ENCODE data around the gene CD58. TPM values are rescaled to one million over a fixed set of nuclear protein-coding genes. Genes with fewer than 3 reads are reported as not detected.
A peak's percentile ranks its signal among the peaks of the same experiment; 100 is the strongest.
"Not testable (repeated sequence)": the region's sequence is repeated elsewhere in the genome, so short reads cannot be mapped to it uniquely, and the experiment has no call there.

The CD58 gene
- total RNA-seq, 1 experiment from 2014 or later, result 8.2 TPM

DNA sequence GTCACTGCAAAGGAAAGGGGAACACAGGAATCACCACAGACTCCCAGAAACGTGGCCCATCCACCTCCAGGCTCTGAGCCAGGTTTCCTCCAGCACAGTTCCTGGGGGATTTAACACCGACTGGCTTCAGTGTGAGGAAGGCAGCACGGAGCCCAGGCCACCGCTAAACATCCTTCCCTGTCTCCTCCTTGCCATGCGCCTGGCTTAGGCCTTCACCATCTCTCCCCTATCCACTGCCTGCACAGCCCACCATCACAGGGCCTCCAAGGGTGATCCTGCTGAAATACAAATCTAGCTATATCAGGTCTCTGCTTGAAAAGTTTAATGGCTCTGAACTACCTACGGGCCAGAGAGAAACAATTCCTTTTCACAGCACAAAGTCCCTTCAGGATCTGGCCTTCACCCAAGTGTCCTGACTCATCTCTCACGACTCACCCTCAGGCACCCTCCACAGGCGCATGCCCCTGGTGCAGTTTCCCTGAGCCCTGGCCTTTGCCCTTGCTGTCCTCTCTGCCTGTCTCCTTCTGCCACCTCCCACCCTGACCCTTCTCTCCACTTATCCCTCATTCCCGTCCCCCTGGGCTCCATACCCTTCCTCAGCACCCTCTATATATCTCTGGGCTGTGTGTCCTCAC, 18.4 kb upstream of the CD58 start:
- BruUV-seq (replicated peaks); H3K4me1 ChIP-seq (ENCODE audit: insufficient read depth, low read length, poor library complexity, severe bottlenecking); CTCF ChIA-PET; H3K4me3 ChIP-seq (ENCODE audit: low read depth, low read length, poor library complexity, severe bottlenecking); H3K36me3 ChIP-seq (ENCODE audit: insufficient read depth, low read length, poor library complexity, severe bottlenecking); intact Hi-C loops (cut with micrococcal nuclease; ENCODE audit: unreplicated experiment); DNase-seq (ENCODE audit: low spot score); H3K27me3 ChIP-seq (replicated peaks; ENCODE audit: insufficient read depth, low read depth, low read length, poor library complexity); H3K9me3 ChIP-seq (ENCODE audit: low read depth, low read length, poor library complexity, severe bottlenecking); POLR2A ChIA-PET (ENCODE audit: low non-redundant PET); H3K27ac ChIP-seq (ENCODE audit: low read depth, low read length, poor library complexity, severe bottlenecking): not testable (repeated sequence)

GRCh38 chr1:116587501-116588227, 16.8 kb upstream of the CD58 start:
- Histone ChIP-seq H3K4me3 (ENCODE audit: low read depth, low read length, poor library complexity, severe bottlenecking) (no peak overlapping the region), H3K4me1 (ENCODE audit: insufficient read depth, low read length, poor library complexity, severe bottlenecking) (no peaks in the 10 kb centered on the region), H3K36me3 (ENCODE audit: insufficient read depth, low read length, poor library complexity, severe bottlenecking) (no peaks in the 10 kb centered on the region), H3K9me3 (ENCODE audit: low read depth, low read length, poor library complexity, severe bottlenecking) (no peaks in the 10 kb centered on the region), H3K27ac (ENCODE audit: low read depth, low read length, poor library complexity, severe bottlenecking) (no peak overlapping the region), H3K27me3 (replicated peaks; ENCODE audit: insufficient read depth, low read depth, low read length, poor library complexity) (no peaks in the 10 kb centered on the region)
- TF ChIP-seq CTCF (conservative IDR thresholded peaks at IDR 0.05; ENCODE audit: low read depth, low read length), result no peak
- no peak for TF ChIP-seq EZH2 (IDR thresholded peaks at IDR 0.05; ENCODE audit: borderline replicate concordance, low read depth, low read length, poor library complexity, severe bottlenecking)
- ChIA-PET POLR2A (ENCODE audit: low non-redundant PET) (no interaction called here), CTCF (no interaction called here)
- BruUV-seq (replicated peaks), result no TSS peak
- DNase-seq (ENCODE audit: low spot score), result no peak
- intact Hi-C loops (cut with micrococcal nuclease; ENCODE audit: unreplicated experiment), result no loop called here

DNA sequence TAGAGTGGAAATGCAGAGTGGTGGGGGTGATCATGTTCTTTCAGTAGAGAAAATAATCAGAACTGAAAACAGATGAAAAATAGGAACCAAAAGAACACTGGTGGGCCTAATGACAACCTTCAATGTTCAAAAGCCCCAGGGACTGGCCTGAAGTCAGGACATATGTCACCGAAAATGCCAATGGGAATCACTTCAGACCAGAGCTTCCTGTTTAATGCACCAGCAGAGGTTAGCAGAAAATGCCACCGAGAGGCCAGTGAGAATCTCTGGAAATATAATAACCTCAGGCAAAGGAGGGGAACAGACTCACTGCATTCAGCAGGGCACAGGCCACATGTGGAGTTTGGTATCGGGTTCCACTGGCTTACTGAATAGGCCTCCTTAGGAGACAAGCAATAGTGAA, 15.9 kb upstream of the CD58 start:
- H3K27me3 ChIP-seq (replicated peaks; ENCODE audit: insufficient read depth, low read depth, low read length, poor library complexity), result no peaks in the 10 kb centered on the region
- DNase-seq (ENCODE audit: low spot score), result peak; percentile 28
- intact Hi-C loops (cut with micrococcal nuclease; ENCODE audit: unreplicated experiment), result no loop called here
- no peak for TF ChIP-seq CTCF (conservative IDR thresholded peaks at IDR 0.05; ENCODE audit: low read depth, low read length)
- no peak for TF ChIP-seq EZH2 (IDR thresholded peaks at IDR 0.05; ENCODE audit: borderline replicate concordance, low read depth, low read length, poor library complexity, severe bottlenecking)
- H3K36me3 ChIP-seq (ENCODE audit: insufficient read depth, low read length, poor library complexity, severe bottlenecking), result no peaks in the 10 kb centered on the region
- H3K27ac ChIP-seq (ENCODE audit: low read depth, low read length, poor library complexity, severe bottlenecking), result no peak overlapping the region
- CTCF ChIA-PET, result no interaction called here
- no peaks in the 10 kb centered on the region for H3K4me1 ChIP-seq (ENCODE audit: insufficient read depth, low read length, poor library complexity, severe bottlenecking)
- H3K4me3 ChIP-seq (ENCODE audit: low read depth, low read length, poor library complexity, severe bottlenecking), result no peak overlapping the region
- no peaks in the 10 kb centered on the region for H3K9me3 ChIP-seq (ENCODE audit: low read depth, low read length, poor library complexity, severe bottlenecking)
- BruUV-seq (replicated peaks), result no TSS peak
- POLR2A ChIA-PET (ENCODE audit: low non-redundant PET), result interaction anchor here (0.6 kb wide), 1 partner anchor 49 kb away, joined by 3 read pairs; no protein-coding TSS in a partner anchor

All from A673 (cell line).